Right lobe of liver (tissue), 4 donors: Measurements from ENCODE around the gene GCLC.

Experiments
- CTCF ChIP-seq, 4 donors: fragments of 200-600 bp in 3 of 4; fragments of 450-650 bp in 1 of 4; IDR thresholded peaks; one replicate each; pipeline versions ENCODE4 v1.5.1 to v1.8.0; 2016 to 2022; ENCODE audit warnings: antibody characterized with exemption in 4 of 4, mild to moderate bottlenecking in 2 of 4
- POLR2A ChIP-seq: fragments of 450-650 bp; IDR thresholded peaks from one replicate; pipeline ENCODE4 v1.6.1; 2017; ENCODE audit warnings: antibody characterized with exemption, mild to moderate bottlenecking
- donor health status: DM: no; HTN: no; CAD: no.
- donor health status: DM: no; HTN: no; CAD: no.
- donor health status: DM: no; HTN: yes; CAD: no.

GRCh38 chr6:53578371-53578770 is 33.5 kb upstream of the GCLC start:
- TF ChIP-seq CTCF (IDR thresholded peaks at IDR 0.05) (no peak), POLR2A (no peak)
